GF-D8 (cell line): ENCODE data around the gene SWAP70.
"Not testable (repeated sequence)": the region's sequence is repeated elsewhere in the genome, so short reads cannot be mapped to it uniquely, and the experiment has no call there.

Source experiments
- DNase-seq: peaks from one replicate; lab custom pipeline; 2025; lab: John Stamatoyannopoulos, UW

Gene SWAP70

GRCh38 chr11:9722023-9722422 lies 58.1 kb downstream of the SWAP70 start:
- no peak for DNase-seq

GRCh38 chr11:9722893-9723292 lies 59.0 kb downstream of the SWAP70 start:
- no peak for DNase-seq

GRCh38 chr11:9726321-9727022 lies 62.6 kb downstream of the SWAP70 start:
- DNase-seq = no peak

GRCh38 chr11:9728058-9728457 lies 64.2 kb downstream of the SWAP70 start:
- DNase-seq = no peak

- DNase-seq = no peak
Measured at GRCh38 chr11:9731256-9731655, 67.4 kb downstream of the SWAP70 start.

- no peak for DNase-seq
Measured at GRCh38 chr11:9732453-9732852, 68.6 kb downstream of the SWAP70 start.

- no peak for DNase-seq
Measured at GRCh38 chr11:9733212-9733611, 69.3 kb downstream of the SWAP70 start.

- no peak for DNase-seq
Measured at GRCh38 chr11:9735236-9735635, 71.4 kb downstream of the SWAP70 start.

- DNase-seq = no peak
Measured at GRCh38 chr11:9735919-9736318, 72.0 kb downstream of the SWAP70 start.

GRCh38 chr11:9736365-9736764 lies 72.5 kb downstream of the SWAP70 start:
- DNase-seq = no peak

- DNase-seq = no peak
Measured at GRCh38 chr11:9738116-9738515, 74.2 kb downstream of the SWAP70 start.

- no peak for DNase-seq
Measured at GRCh38 chr11:9738707-9739106, 74.8 kb downstream of the SWAP70 start.

GRCh38 chr11:9739123-9739900 lies 75.4 kb downstream of the SWAP70 start:
- DNase-seq = no peak

GRCh38 chr11:9740202-9740883 lies 76.5 kb downstream of the SWAP70 start:
- DNase-seq = no peak

- no peak for DNase-seq
Measured at GRCh38 chr11:9741260-9741659, 77.4 kb downstream of the SWAP70 start.

- not testable (repeated sequence) for DNase-seq
Measured at GRCh38 chr11:9743512-9743911, 79.6 kb downstream of the SWAP70 start.

GRCh38 chr11:9745411-9746211 lies 81.7 kb downstream of the SWAP70 start:
- no peak for DNase-seq

GRCh38 chr11:9747229-9747628 lies 83.4 kb downstream of the SWAP70 start:
- DNase-seq = no peak

- no peak for DNase-seq
Measured at GRCh38 chr11:9747828-9748227, 84.0 kb downstream of the SWAP70 start.

GRCh38 chr11:9748361-9748970 lies 84.6 kb downstream of the SWAP70 start:
- DNase-seq = peak; percentile 25

GRCh38 chr11:9750551-9750950 lies 86.7 kb downstream of the SWAP70 start:
- no peak for DNase-seq

GRCh38 chr11:9752091-9752490 lies 88.2 kb downstream of the SWAP70 start:
- no peak for DNase-seq
